Uterus (tissue), 2 donors: ENCODE results near the gene BBS1.

Source experiments
- POLR2A ChIP-seq, 2 donors: fragments of 450-650 bp; IDR thresholded peaks; one replicate each; pipeline ENCODE4 v1.6.1; 2016; ENCODE audit warnings: antibody characterized with exemption in 2 of 2, mild to moderate bottlenecking in 1 of 2, moderate library complexity in 1 of 2
- TF ChIP-seq, protein P1 (sequence below), 4 experiments: fragments of 200-600 bp in 2 of 4; fragments of 450-650 bp in 2 of 4; sonication (generic) in 2 of 4; IDR thresholded peaks; one replicate each; pipeline ENCODE4 v1.5.1; 2016 to 2019; ENCODE audit warnings: antibody characterized with exemption in 4 of 4, mild to moderate bottlenecking in 2 of 4, moderate library complexity in 1 of 4

DNA sequence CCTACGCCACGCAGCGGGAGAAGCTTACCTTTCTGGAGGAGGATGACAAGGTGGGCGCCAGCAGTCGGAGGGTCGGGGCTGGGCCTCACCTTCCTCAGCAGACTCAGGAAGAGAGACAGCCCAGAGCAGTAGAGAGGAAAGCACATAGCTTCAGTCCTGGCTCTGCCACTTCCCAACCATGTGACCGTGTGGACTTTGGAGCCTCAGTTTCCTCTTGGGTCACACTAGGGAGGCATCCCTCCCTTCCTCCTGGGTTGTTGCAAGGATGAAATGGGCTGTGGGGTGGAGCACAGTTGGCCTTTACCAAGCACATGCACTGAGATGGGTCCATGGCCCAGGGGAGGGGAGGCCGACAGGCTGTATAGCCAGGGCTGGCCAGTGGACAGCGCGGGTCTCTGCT, 17.3 kb upstream of the BBS1 start:
- TF ChIP-seq, protein P1, sequence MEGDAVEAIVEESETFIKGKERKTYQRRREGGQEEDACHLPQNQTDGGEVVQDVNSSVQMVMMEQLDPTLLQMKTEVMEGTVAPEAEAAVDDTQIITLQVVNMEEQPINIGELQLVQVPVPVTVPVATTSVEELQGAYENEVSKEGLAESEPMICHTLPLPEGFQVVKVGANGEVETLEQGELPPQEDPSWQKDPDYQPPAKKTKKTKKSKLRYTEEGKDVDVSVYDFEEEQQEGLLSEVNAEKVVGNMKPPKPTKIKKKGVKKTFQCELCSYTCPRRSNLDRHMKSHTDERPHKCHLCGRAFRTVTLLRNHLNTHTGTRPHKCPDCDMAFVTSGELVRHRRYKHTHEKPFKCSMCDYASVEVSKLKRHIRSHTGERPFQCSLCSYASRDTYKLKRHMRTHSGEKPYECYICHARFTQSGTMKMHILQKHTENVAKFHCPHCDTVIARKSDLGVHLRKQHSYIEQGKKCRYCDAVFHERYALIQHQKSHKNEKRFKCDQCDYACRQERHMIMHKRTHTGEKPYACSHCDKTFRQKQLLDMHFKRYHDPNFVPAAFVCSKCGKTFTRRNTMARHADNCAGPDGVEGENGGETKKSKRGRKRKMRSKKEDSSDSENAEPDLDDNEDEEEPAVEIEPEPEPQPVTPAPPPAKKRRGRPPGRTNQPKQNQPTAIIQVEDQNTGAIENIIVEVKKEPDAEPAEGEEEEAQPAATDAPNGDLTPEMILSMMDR (IDR thresholded peaks at IDR 0.05), result no peak
- no peak for TF ChIP-seq POLR2A (IDR thresholded peaks at IDR 0.05)
